Caco-2 (cell line): ENCODE results near the gene PTPRN2. TPM values are rescaled to one million over a fixed set of nuclear protein-coding genes. Genes with fewer than 3 reads are reported as not detected.
A peak's percentile ranks its signal among the peaks of the same experiment; 100 is the strongest.

ENCODE experiments used
- BruUV-seq: library from RNA; stranded (reverse); fragments of 400-500 nt; replicated peaks from 2 replicates; lab custom pipeline; 2021; lab: Mats Ljungman, UMichigan
- CTCF ChIA-PET: fragments of 300-600 bp; sonication (Branson Sonifier 250); formaldehyde crosslinking; loops from one replicate; lab custom pipeline; 2022; ENCODE audit warnings: antibody characterized with exemption; lab: Charles Lee
- POLR2A ChIA-PET: fragments of 300-600 bp; sonication (Branson Sonifier 250); formaldehyde crosslinking; loops from one replicate; lab custom pipeline; 2022; ENCODE audit warnings: antibody characterized with exemption; lab: Charles Lee
- DNase-seq, 2 experiments: peaks; one replicate each; pipeline versions ENCODE4 v3.0.0 to v3.0.0-alpha.2; 2020 to 2022
- H3K27me3 ChIP-seq: replicated peaks from 2 replicates; pipeline ENCODE4 v1.6.0; 2011; ENCODE audit warnings: low read length; ENCODE audit not compliant: control insufficient read depth, insufficient read depth
- H3K36me3 ChIP-seq: 2 replicates; pipeline ENCODE4 v1.5.1; 2011; ENCODE audit warnings: low read length; ENCODE audit not compliant: control insufficient read depth, insufficient read depth
- H3K4me1 ChIP-seq: fragments of 250-450 bp; sonication (Bioruptor Pico); 2 replicates; pipeline ENCODE4 v1.5.1; 2020; ENCODE audit warnings: mild to moderate bottlenecking
- H3K4me3 ChIP-seq: 2 replicates; pipeline ENCODE4 v1.5.1; 2011; ENCODE audit warnings: low read depth, mild to moderate bottlenecking, control low read depth, low read length
- H3K9me3 ChIP-seq: fragments of 250-450 bp; sonication (Bioruptor Pico); 2 replicates; pipeline ENCODE4 v1.5.1; 2020; ENCODE audit warnings: mild to moderate bottlenecking, moderate library complexity
- H3K27ac Mint-ChIP-seq: one replicate; pipeline ENCODE4 v1.8.0; 2022; ENCODE audit warnings: mixed read lengths; ENCODE audit not compliant: unreplicated experiment
- H3K27me3 Mint-ChIP-seq: one replicate; pipeline ENCODE4 v1.8.0; 2022; ENCODE audit warnings: mixed read lengths; ENCODE audit not compliant: insufficient read depth, unreplicated experiment
- H3K36me3 Mint-ChIP-seq: one replicate; pipeline ENCODE4 v1.8.0; 2022; ENCODE audit warnings: mild to moderate bottlenecking, mixed read lengths; ENCODE audit not compliant: insufficient read depth, unreplicated experiment
- H3K4me1 Mint-ChIP-seq: one replicate; pipeline ENCODE4 v1.8.0; 2022; ENCODE audit warnings: low read depth, mixed read lengths; ENCODE audit not compliant: unreplicated experiment
- H3K4me3 Mint-ChIP-seq: one replicate; pipeline ENCODE4 v1.8.0; 2022; ENCODE audit warnings: mild to moderate bottlenecking, moderate library complexity, mixed read lengths; ENCODE audit not compliant: unreplicated experiment
- H3K9me3 Mint-ChIP-seq: one replicate; pipeline ENCODE4 v1.8.0; 2022; ENCODE audit warnings: mixed read lengths; ENCODE audit not compliant: unreplicated experiment
- intact Hi-C: fragments of 100-400 bp; cut with micrococcal nuclease; formaldehyde crosslinking; loops from one replicate; pipeline ENCODE4 v1.10.0; 2022; ENCODE audit not compliant: unreplicated experiment
- total RNA-seq: library from RNA; stranded (reverse); gene quantifications from 2 replicates; pipeline ENCODE4 v1.2.3, GENCODE V29; 2022
- TF ChIP-seq, protein P1 (sequence below), 2 experiments: fragments of 200-600 bp in 1 of 2; IDR thresholded peaks; 1 replicate in 1 of 2; 2 replicates in 1 of 2; pipeline versions ENCODE4 v1.5.1 to v1.8.0; 2011 to 2022; ENCODE audit warnings: antibody characterized with exemption in 1 of 2, control low read depth in 1 of 2, inconsistent platforms in 1 of 2, low read depth in 1 of 2, low read length in 1 of 2, mild to moderate bottlenecking in 1 of 2, moderate library complexity in 1 of 2; ENCODE audit not compliant: insufficient read depth in 1 of 2, severe bottlenecking in 1 of 2, unreplicated experiment in 1 of 2

PTPRN2 gene
- total RNA-seq, 1 experiment from 2014 or later: 1.4 TPM

DNA sequence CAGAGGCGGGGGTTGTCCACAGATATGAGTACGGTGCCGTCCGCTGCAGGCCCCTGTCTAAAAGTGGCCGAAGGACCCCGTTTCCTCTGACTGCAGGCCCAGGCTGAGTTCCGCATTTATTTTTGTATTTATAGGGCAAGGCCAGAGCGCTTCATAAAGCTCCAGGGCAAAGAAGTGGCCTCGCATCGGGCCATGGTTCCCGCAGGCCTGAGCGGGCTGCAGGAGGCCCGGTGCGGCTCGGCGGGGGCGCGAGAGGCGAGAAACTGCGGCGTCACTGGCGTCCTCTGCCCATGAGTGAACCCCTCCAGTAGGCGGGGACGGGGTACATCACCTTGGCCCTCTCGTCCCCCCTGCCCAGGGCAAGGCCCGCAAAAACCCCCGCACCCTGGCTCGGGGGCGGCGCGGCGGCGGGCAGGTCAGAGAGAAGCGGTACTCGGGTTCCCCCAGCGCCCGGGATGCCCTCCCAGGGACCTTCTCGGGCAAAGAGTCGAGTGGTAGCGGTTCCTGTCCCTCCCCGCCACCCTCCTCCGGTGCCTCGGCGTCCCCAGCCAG is 895.1 kb downstream of the PTPRN2 start:
- no peaks in the 10 kb centered on the region for H3K4me1 Mint-ChIP-seq
- no peak overlapping the region for H3K4me3 ChIP-seq
- intact Hi-C loops: no loop called here
- no peak overlapping the region for H3K4me3 Mint-ChIP-seq
- no peak for DNase-seq
- H3K36me3 ChIP-seq: no peaks in the 10 kb centered on the region
- no peaks in the 10 kb centered on the region for H3K27me3 ChIP-seq
- H3K27ac Mint-ChIP-seq: no peak overlapping the region
- H3K36me3 Mint-ChIP-seq: no peaks in the 10 kb centered on the region
- BruUV-seq: no TSS peak
- no peaks in the 10 kb centered on the region for H3K27me3 Mint-ChIP-seq
- TF ChIP-seq, protein P1, sequence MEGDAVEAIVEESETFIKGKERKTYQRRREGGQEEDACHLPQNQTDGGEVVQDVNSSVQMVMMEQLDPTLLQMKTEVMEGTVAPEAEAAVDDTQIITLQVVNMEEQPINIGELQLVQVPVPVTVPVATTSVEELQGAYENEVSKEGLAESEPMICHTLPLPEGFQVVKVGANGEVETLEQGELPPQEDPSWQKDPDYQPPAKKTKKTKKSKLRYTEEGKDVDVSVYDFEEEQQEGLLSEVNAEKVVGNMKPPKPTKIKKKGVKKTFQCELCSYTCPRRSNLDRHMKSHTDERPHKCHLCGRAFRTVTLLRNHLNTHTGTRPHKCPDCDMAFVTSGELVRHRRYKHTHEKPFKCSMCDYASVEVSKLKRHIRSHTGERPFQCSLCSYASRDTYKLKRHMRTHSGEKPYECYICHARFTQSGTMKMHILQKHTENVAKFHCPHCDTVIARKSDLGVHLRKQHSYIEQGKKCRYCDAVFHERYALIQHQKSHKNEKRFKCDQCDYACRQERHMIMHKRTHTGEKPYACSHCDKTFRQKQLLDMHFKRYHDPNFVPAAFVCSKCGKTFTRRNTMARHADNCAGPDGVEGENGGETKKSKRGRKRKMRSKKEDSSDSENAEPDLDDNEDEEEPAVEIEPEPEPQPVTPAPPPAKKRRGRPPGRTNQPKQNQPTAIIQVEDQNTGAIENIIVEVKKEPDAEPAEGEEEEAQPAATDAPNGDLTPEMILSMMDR (IDR thresholded peaks at IDR 0.05; ENCODE audit: insufficient read depth in 1 of 2, low read depth in 1 of 2, low read length in 1 of 2, severe bottlenecking in 1 of 2, unreplicated experiment in 1 of 2): no peak
- H3K9me3 Mint-ChIP-seq: no peaks in the 10 kb centered on the region
- POLR2A ChIA-PET: no interaction called here
- peaks cover 3% of the 10 kb centered on the region; the same call in 1 of the 2 replicates for H3K4me1 ChIP-seq
- CTCF ChIA-PET: no interaction called here
- no peaks in the 10 kb centered on the region for H3K9me3 ChIP-seq

DNA sequence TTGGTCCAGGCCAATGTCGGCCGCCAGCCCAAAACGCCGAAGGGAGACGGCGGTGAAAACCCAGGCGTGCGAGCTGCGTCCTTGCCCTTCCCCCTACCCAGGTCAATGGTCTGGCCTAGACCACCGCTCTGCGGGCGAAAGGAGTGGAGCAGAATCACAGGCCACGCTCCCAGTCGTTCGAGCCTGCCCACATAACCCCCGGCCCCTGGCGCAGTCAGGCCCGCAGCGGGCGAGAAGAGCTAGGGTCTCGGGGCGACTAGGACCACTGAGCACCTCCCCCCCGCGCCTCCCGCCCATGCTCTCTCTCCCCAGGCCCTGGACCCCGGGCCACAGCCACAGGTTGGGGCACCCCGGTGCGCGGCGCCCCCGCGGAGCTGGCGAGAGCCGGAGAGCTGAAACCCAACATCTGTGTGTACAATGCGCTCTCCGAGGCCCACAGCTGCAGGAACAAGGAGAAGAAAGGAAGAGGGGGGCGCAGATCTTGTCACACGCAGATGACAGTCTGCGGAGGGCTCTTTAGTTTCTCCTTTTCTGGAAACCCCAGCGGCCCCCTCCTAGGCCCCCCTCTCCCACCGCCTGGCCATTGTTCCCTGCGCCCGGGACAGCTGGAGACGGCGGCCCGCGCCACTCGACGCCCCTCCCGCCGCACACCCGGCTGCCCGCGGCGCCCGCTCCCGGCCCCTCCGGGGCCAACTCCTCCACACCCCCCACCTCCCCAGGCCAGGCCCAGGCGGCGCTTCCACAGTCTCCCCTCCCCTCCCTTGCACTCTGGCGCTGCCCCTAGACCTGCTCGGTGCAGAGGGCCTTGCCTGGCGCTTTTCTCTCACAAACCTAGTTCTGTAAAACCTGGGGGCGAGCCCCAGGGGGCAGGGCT is 895.8 kb downstream of the PTPRN2 start:
- no peaks in the 10 kb centered on the region for H3K27me3 ChIP-seq
- TF ChIP-seq, protein P1 (IDR thresholded peaks at IDR 0.05; ENCODE audit: insufficient read depth in 1 of 2, low read depth in 1 of 2, low read length in 1 of 2, severe bottlenecking in 1 of 2, unreplicated experiment in 1 of 2): no peak

DNA sequence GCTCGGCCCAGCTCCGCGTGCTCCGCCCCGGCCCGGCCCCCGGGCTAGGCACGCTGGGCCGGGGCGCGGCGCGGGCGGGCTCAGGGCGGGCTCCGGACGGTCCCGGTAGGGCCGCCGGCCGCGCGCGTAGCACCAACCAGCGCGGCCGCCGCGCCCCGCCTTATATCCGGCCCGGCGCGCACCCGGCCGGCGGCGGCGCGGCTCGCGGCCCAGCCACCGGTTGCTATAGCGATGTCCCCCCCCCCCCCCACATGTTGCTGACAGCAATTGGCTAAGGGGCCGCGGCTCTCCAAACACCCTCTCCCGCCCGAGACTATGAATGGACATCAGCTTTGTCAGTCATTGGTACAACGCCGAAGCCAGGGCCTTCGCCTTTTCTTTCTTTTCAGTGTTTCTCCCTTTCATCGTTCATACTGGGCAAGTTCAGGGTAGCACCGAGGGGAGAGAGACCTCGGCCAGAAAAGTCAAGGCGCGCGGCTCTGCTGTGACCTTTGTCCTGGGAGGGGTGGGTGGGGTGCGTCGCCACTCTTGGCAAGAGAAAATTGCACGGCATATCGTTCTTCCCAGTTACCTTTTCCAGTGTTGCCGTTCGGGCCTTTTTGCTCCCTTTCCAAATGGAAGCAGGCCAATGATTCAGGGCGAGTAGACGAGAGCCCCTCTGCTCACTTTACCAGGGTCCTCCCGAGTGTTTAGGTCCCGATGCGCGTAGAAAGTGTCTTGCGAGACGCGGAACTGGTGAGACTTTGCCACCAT is 896.6 kb downstream of the PTPRN2 start:
- DNase-seq: peak; percentile 15 to 53
- Mint-ChIP-seq H3K27ac (no peak overlapping the region), H3K4me3 (peak overlapping the region; percentile 55), H3K36me3 (no peaks in the 10 kb centered on the region), H3K4me1 (no peaks in the 10 kb centered on the region), H3K27me3 (no peaks in the 10 kb centered on the region), H3K9me3 (no peaks in the 10 kb centered on the region)
- Histone ChIP-seq H3K36me3 (no peaks in the 10 kb centered on the region), H3K9me3 (no peaks in the 10 kb centered on the region), H3K4me1 (peaks cover 3% of the 10 kb centered on the region; the same call in 1 of the 2 replicates), H3K27me3 (no peaks in the 10 kb centered on the region), H3K4me3 (peak overlapping the region; percentile 22)
- CTCF ChIA-PET: no interaction called here
- intact Hi-C loops: no loop called here
- TF ChIP-seq, protein P1 (IDR thresholded peaks at IDR 0.05; ENCODE audit: insufficient read depth in 1 of 2, low read depth in 1 of 2, low read length in 1 of 2, severe bottlenecking in 1 of 2, unreplicated experiment in 1 of 2): no peak
- BruUV-seq: no TSS peak
- POLR2A ChIA-PET: no interaction called here

More for the DNA sequence above, 895.8 kb downstream of the PTPRN2 start:
- ChIA-PET CTCF (no interaction called here), POLR2A (no interaction called here)
- no TSS peak for BruUV-seq
- H3K4me1 Mint-ChIP-seq: no peaks in the 10 kb centered on the region
- no peak for DNase-seq
- no peaks in the 10 kb centered on the region for H3K9me3 Mint-ChIP-seq
- no peak overlapping the region for H3K4me3 Mint-ChIP-seq
- no peaks in the 10 kb centered on the region for H3K36me3 ChIP-seq
- H3K4me1 ChIP-seq: peaks cover 3% of the 10 kb centered on the region; the same call in 1 of the 2 replicates
- intact Hi-C loops: no loop called here
- H3K27ac Mint-ChIP-seq: no peak overlapping the region
- no peaks in the 10 kb centered on the region for H3K27me3 Mint-ChIP-seq
- no peak overlapping the region for H3K4me3 ChIP-seq
- no peaks in the 10 kb centered on the region for H3K36me3 Mint-ChIP-seq
- H3K9me3 ChIP-seq: no peaks in the 10 kb centered on the region
